ENCODE results near the gene ZNF688.

DNA sequence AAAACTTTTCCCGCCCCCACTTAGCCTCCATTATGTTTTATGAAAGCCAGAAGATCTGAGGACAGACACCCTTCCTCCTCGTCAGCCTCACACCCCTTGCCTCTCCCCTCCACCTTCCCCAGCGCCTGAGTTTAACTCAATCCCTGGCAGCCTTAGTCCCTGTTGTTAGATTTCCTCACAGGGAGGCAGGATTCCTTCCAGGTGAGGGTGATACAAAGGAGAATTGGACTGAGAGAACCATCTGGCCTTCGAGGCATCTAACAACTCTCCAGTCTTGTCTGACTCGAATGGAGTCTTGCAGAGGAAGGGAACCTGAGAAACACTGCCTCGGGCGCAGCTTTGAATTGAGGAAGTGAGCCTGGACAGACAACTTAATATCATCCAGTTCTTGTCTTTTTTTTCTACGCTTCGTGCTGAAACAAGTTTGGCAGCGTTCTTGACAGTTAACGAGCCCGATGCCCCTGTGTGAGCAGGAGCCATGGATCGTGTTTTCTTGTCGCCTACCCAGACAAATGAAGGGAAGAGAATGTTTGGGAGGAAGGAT, 43.8 kb downstream of the ZNF688 start:
- TF ChIP-seq EZH2 (IDR thresholded peaks at IDR 0.05) (no peak), POLR2AphosphoS5 (IDR thresholded peaks at IDR 0.05; ENCODE audit: low read depth, low read length) (no peak), SIN3A (IDR thresholded peaks at IDR 0.05; ENCODE audit: low read depth) (no peak), RAD21 (IDR thresholded peaks at IDR 0.05; ENCODE audit: low read depth) (no peak)
- TF ChIP-seq, protein P1, sequence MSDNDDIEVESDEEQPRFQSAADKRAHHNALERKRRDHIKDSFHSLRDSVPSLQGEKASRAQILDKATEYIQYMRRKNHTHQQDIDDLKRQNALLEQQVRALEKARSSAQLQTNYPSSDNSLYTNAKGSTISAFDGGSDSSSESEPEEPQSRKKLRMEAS (IDR thresholded peaks at IDR 0.05): no peak

All from HCT116 (cell line).